ENCODE results near the gene SNRPN. TPM values are rescaled to one million over a fixed set of nuclear protein-coding genes. Genes with fewer than 3 reads are reported as not detected.
"Not testable (repeated sequence)": the region's sequence is repeated elsewhere in the genome, so short reads cannot be mapped to it uniquely, and the experiment has no call there.

Gene SNRPN
- total and polyA plus RNA-seq, 8 donors: 40.6 to 174 (median 48.1) TPM

DNA sequence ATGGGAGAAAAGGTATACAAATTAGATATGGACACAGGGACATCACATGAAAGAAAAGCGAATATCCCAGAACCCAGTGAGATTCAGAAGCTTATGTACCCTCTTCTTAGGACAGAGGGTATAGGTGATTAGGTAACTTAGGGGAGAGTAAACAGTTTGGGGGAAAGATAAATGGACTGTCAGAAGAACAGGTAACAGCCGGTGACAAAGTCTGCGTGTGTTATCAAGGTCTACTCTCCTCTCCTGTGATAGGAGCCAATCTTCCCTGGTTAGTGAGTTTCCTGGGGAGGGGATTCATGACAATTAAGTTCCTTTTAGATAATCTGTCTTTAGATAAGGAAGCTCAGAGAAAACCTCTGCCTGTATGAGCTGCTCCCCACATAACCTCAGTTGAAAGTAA lies 30.6 kb upstream of the SNRPN start:
- intact Hi-C loops (cut with DNase I): no loop called here
- Histone ChIP-seq H3K4me3 (no peak overlapping the region), H3K36me3 (no peaks in the 10 kb centered on the region), H3K27ac (no peak overlapping the region), H3K27me3 (no peaks in the 10 kb centered on the region), H3K4me1 (no peaks in the 10 kb centered on the region), H3K9me3 (no peaks in the 10 kb centered on the region)
- TF ChIP-seq, protein P1, sequence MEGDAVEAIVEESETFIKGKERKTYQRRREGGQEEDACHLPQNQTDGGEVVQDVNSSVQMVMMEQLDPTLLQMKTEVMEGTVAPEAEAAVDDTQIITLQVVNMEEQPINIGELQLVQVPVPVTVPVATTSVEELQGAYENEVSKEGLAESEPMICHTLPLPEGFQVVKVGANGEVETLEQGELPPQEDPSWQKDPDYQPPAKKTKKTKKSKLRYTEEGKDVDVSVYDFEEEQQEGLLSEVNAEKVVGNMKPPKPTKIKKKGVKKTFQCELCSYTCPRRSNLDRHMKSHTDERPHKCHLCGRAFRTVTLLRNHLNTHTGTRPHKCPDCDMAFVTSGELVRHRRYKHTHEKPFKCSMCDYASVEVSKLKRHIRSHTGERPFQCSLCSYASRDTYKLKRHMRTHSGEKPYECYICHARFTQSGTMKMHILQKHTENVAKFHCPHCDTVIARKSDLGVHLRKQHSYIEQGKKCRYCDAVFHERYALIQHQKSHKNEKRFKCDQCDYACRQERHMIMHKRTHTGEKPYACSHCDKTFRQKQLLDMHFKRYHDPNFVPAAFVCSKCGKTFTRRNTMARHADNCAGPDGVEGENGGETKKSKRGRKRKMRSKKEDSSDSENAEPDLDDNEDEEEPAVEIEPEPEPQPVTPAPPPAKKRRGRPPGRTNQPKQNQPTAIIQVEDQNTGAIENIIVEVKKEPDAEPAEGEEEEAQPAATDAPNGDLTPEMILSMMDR (IDR thresholded peaks at IDR 0.05): no peak
- no peak for DNase-seq
- 42 to 52% methylated on average over 3 of the region's 3 CpGs for WGBS, 2 donors
- FAIRE-seq: no peak
- no peak for ATAC-seq

DNA sequence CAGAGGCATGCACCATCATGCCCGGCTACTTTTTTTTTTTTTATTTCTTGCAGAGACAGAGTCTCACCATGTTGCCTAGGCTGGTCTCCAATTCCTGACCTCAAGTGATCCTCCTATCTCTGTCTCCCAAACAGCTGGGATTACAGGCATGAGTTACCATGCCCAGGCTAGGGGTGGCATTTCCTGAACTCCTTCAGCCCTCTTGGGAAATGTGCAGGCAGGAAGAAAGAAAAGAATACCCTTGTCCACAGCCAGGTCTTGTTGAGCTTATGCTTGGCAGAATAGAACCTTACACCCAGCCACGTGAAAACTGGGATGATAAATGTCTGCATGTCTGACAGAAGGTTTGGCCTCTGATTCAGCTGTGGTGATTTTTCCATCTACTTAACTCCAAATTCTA lies 30.2 kb upstream of the SNRPN start:
- WGBS, 2 donors: 33 to 39% methylated on average over 2 of the region's 2 CpGs
- Histone ChIP-seq H3K4me3 (no peak overlapping the region), H3K4me1 (no peaks in the 10 kb centered on the region), H3K27ac (no peak overlapping the region), H3K9me3 (no peaks in the 10 kb centered on the region), H3K27me3 (no peaks in the 10 kb centered on the region), H3K36me3 (no peaks in the 10 kb centered on the region)
- DNase-seq (no peak), FAIRE-seq (no peak), ATAC-seq (no peak)
- intact Hi-C loops (cut with DNase I): no loop called here
- TF ChIP-seq, protein P1 (IDR thresholded peaks at IDR 0.05): no peak

DNA sequence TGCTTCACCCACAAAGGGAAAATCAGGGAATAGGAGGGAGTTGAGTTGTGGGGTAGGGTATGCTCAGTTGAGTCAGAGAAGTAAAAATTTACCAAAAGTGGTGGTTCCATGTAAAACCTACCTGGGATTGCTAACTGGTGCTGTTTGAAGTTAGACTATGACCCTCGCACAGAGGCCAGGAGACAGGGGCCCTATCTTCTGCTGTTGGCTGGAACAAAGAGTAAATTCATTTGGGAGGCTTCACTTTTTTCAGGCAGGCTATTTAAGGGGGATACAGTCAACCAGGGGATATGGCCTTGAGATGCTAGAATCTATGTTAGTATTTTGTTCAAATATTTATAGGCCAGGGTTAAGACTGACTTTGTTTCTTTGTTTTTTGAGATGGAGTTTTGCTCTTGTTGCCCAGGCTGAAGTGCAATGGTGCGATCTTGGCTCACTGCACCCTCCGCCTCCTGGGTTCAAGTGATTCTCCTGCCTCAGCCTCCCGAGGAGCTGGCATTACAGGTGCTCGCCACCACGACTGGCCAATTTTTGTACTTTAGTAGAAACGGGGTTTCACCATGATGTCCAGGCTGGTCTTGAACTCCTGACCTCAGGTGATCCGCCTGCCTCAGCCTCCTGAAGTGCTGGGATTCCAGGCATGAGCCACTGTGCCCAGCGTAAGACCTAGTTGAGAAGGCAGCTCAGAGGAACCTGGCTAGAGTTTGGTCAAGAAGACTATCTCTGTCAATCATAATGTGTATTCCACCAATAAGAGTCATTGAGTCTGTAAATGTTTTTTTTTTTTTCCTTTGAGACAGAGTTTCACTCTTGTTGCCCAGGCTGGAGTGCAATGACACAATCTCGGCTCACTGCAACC lies 22.7 kb upstream of the SNRPN start:
- H3K36me3 ChIP-seq; H3K9me3 ChIP-seq; FAIRE-seq; ATAC-seq; intact Hi-C loops (cut with DNase I); H3K27ac ChIP-seq; H3K27me3 ChIP-seq; DNase-seq; H3K4me1 ChIP-seq; H3K4me3 ChIP-seq: not testable (repeated sequence)
- WGBS, 2 donors: 69 to 80% methylated on average over 10 of the region's 10 CpGs

DNA sequence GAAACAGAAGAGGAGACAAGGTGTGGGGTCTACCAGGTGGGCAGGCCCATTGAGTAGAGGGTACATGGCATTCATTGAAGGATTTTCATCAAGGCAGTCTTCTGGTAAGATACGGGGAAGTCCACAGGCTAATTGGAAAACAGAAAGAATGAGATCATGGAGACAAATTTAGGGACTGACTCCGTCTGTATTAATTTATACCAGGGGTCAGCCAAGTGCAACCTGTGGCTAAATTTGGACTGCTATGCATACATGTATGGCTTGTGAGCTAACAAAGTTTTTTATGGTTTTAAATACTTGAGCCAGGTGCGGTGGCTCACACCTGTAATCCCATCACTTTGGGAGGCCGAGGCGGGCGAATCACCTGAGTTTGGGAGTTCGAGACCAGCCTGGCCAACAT lies 21.1 kb upstream of the SNRPN start:
- TF ChIP-seq, protein P1 (IDR thresholded peaks at IDR 0.05): no peak
- Histone ChIP-seq H3K9me3 (no peaks in the 10 kb centered on the region), H3K4me1 (no peaks in the 10 kb centered on the region), H3K36me3 (no peaks in the 10 kb centered on the region), H3K27ac (no peak overlapping the region), H3K4me3 (no peak overlapping the region), H3K27me3 (no peaks in the 10 kb centered on the region)
- ATAC-seq: no peak
- intact Hi-C loops (cut with DNase I): no loop called here
- no peak for DNase-seq
- 77 to 92% methylated on average over 7 of the region's 7 CpGs for WGBS, 2 donors
- FAIRE-seq: no peak

DNA sequence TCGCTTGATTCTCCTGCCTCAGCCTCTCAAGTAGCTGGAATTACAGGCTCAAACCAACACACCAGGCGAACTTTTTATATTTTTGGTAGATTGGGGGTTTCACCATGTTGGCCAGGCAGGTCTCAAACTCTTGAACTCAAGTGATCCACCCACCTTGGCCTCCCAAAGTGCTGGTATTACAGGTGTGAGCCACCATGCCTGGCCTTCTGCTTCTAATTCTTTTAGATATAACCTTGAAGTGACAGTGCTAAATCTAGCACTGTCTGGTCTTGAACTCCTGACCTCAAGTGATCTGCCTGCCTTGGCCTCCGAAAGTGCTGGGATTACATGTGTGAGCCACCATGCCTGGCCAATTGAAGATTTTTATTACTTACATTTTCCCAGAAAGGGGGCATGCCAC lies 16.6 kb upstream of the SNRPN start:
- 58 to 72% methylated on average over 3 of the region's 3 CpGs for WGBS, 2 donors
- H3K36me3 ChIP-seq; intact Hi-C loops (cut with DNase I); FAIRE-seq; DNase-seq; H3K9me3 ChIP-seq; H3K4me1 ChIP-seq; ATAC-seq; H3K4me3 ChIP-seq; H3K27ac ChIP-seq; H3K27me3 ChIP-seq: not testable (repeated sequence)

DNA sequence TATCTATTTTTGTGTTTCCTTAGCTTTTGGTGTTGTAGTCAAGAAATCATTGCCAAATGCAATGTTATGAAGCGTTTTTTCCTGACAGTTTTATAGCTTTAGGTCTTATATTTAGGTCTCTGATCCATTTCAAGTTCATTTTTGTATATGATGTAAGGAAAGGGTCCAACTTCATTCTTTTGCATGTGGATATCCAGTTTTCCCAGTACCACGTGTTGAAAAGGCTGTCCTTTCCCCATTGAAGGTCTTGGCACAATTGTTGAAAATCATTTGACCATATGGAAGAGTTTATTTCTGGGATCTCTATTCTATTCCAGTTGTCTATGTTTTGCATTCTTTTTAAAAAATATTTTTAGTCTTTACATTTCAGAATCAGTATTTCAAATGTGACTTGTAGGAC lies 14.6 kb upstream of the SNRPN start:
- no peaks in the 10 kb centered on the region for H3K4me1 ChIP-seq
- H3K36me3 ChIP-seq: no peaks in the 10 kb centered on the region
- intact Hi-C loops (cut with DNase I): no loop called here
- no peak for ATAC-seq
- TF ChIP-seq, protein P1 (IDR thresholded peaks at IDR 0.05): no peak
- FAIRE-seq: no peak
- H3K9me3 ChIP-seq: no peaks in the 10 kb centered on the region
- no peak overlapping the region for H3K27ac ChIP-seq
- no peak for DNase-seq
- WGBS, 2 donors: 27 to 43% methylated on average over 2 of the region's 2 CpGs
- H3K27me3 ChIP-seq: no peaks in the 10 kb centered on the region
- no peak overlapping the region for H3K4me3 ChIP-seq

Data from pancreas (tissue), 10 donors.